ENCODE results near the gene PNLDC1. TPM values are rescaled to one million over a fixed set of nuclear protein-coding genes. Genes with fewer than 3 reads are reported as not detected.

The PNLDC1 gene
- total and polyA plus RNA-seq, 2 experiments from 2014 or later = 0.11 TPM; not detected in 1

DNA sequence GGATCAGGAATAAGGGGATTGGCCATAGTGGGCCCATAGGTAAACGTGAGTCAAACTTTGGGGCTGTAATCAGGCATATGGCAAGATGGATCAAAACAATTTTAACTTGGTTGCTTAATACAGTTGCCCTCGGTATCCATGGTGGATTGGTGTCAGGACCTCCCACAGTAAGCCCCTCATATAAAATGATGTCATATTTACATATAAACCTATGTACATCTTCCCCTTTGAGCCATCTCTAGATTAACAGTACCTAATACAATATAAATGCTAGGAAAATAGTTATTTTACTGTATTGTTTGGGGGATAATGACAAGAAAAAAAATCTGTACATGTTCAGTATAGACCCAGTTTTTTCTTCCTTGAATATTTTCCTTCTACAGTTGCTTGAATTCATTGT lies 45.7 kb upstream of the PNLDC1 start:
- Histone ChIP-seq H4K20me1 (ENCODE audit: insufficient read depth, poor library complexity, severe bottlenecking) (no peaks in the 10 kb centered on the region), H3K27ac (no peak overlapping the region), H3K4me1 (ENCODE audit: insufficient read depth) (no peaks in the 10 kb centered on the region), H3K4me3 (no peak overlapping the region), H3K36me3 (replicated peaks; ENCODE audit: insufficient read depth, low read depth) (peaks cover 5% of the 10 kb centered on the region), H3K79me2 (peaks cover 46% of the 10 kb centered on the region), H3K27me3 (no peaks in the 10 kb centered on the region), H3K9me2 (replicated peaks; ENCODE audit: insufficient read depth) (no peaks in the 10 kb centered on the region), H3K4me2 (no peak overlapping the region), H2AFZ (no peak overlapping the region), H3K9me3 (ENCODE audit: low read depth) (no peaks in the 10 kb centered on the region)
- WGBS (ENCODE audit: low lambda C conversion rate, missing lambda C conversion rate) = 91% methylated on average over 2 of the region's 2 CpGs
- no peak for DNase-seq (ENCODE audit: low spot score)
- TF ChIP-seq EZH2 (IDR thresholded peaks at IDR 0.05; ENCODE audit: borderline replicate concordance) = no peak
- no peak for TF ChIP-seq EZH2phosphoT487 (IDR thresholded peaks at IDR 0.05; ENCODE audit: low read depth, severe bottlenecking, unreplicated experiment)
- TF ChIP-seq, protein P1, sequence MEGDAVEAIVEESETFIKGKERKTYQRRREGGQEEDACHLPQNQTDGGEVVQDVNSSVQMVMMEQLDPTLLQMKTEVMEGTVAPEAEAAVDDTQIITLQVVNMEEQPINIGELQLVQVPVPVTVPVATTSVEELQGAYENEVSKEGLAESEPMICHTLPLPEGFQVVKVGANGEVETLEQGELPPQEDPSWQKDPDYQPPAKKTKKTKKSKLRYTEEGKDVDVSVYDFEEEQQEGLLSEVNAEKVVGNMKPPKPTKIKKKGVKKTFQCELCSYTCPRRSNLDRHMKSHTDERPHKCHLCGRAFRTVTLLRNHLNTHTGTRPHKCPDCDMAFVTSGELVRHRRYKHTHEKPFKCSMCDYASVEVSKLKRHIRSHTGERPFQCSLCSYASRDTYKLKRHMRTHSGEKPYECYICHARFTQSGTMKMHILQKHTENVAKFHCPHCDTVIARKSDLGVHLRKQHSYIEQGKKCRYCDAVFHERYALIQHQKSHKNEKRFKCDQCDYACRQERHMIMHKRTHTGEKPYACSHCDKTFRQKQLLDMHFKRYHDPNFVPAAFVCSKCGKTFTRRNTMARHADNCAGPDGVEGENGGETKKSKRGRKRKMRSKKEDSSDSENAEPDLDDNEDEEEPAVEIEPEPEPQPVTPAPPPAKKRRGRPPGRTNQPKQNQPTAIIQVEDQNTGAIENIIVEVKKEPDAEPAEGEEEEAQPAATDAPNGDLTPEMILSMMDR (IDR thresholded peaks at IDR 0.05; ENCODE audit: poor library complexity) = no peak

DNA sequence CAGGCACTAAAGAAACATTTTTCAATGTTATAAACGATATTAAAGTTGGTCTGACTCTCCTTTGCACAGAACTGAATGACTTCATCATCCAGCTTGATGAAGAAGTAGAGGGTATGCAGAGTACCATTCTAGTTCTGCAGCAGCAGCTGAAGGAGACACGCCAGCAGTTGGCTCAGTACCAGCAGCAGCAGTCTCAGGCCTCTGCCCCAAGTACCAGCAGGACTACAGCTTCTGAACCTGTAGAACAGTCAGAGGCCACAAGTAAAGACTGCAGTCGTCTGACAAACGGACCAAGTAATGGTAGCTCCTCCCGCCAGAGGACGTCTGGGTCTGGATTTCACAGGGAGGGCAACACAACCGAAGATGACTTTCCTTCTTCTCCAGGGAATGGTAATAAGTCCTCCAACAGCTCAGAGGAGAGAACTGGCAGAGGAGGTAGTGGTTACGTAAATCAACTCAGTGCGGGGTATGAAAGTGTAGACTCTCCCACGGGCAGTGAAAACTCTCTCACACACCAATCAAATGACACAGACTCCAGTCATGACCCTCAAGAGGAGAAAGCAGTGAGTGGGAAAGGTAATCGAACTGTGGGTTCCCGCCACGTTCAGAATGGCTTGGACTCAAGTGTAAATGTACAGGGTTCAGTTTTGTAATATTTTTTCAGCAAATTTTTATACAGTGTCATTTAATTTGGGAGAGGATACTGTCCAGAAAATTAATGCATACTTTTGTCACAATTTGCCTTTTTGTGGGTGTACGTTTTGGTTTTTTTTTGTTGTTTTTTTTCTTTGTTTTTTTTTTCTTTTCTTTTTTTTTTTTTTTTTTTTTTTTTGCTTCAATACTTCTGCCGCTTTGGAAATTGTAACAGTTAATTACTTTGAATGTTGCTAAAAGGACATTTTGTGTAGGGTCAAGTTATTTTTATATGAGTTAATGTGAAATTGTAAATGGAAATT lies 44.8 kb upstream of the PNLDC1 start:
- 92% methylated on average over 15 of the region's 15 CpGs for WGBS (ENCODE audit: low lambda C conversion rate, missing lambda C conversion rate)
- no peaks in the 10 kb centered on the region for H3K9me2 ChIP-seq (replicated peaks; ENCODE audit: insufficient read depth)
- H3K79me2 ChIP-seq = peaks cover 45% of the 10 kb centered on the region
- no peak for DNase-seq (ENCODE audit: low spot score)
- H3K9me3 ChIP-seq (ENCODE audit: low read depth) = no peaks in the 10 kb centered on the region
- peaks cover 2% of the 10 kb centered on the region for H3K4me1 ChIP-seq (ENCODE audit: insufficient read depth)
- H3K4me3 ChIP-seq = no peak overlapping the region
- TF ChIP-seq EZH2phosphoT487 (IDR thresholded peaks at IDR 0.05; ENCODE audit: low read depth, severe bottlenecking, unreplicated experiment) (no peak), EZH2 (IDR thresholded peaks at IDR 0.05; ENCODE audit: borderline replicate concordance) (no peak)
- TF ChIP-seq, protein P1 (IDR thresholded peaks at IDR 0.05; ENCODE audit: poor library complexity) = no peak
- H2AFZ ChIP-seq = no peak overlapping the region
- H3K27me3 ChIP-seq = no peaks in the 10 kb centered on the region
- no peak overlapping the region for H3K4me2 ChIP-seq
- H4K20me1 ChIP-seq (ENCODE audit: insufficient read depth, poor library complexity, severe bottlenecking) = no peaks in the 10 kb centered on the region
- H3K36me3 ChIP-seq (replicated peaks; ENCODE audit: insufficient read depth, low read depth) = peaks cover 5% of the 10 kb centered on the region
- no peak overlapping the region for H3K27ac ChIP-seq

- Histone ChIP-seq H2AFZ (no peak overlapping the region), H3K79me2 (peaks cover 36% of the 10 kb centered on the region), H3K9me3 (ENCODE audit: low read depth) (no peaks in the 10 kb centered on the region), H3K4me1 (ENCODE audit: insufficient read depth) (peaks cover 13% of the 10 kb centered on the region), H3K36me3 (replicated peaks; ENCODE audit: insufficient read depth, low read depth) (no peaks in the 10 kb centered on the region), H3K27ac (no peak overlapping the region), H3K9me2 (replicated peaks; ENCODE audit: insufficient read depth) (no peaks in the 10 kb centered on the region), H3K27me3 (no peaks in the 10 kb centered on the region), H3K4me2 (no peak overlapping the region), H3K4me3 (no peak overlapping the region), H4K20me1 (ENCODE audit: insufficient read depth, poor library complexity, severe bottlenecking) (no peaks in the 10 kb centered on the region)
- 95% methylated on average over 4 of the region's 4 CpGs for WGBS (ENCODE audit: low lambda C conversion rate, missing lambda C conversion rate)
- DNase-seq (ENCODE audit: low spot score) = no peak
- no peak for TF ChIP-seq EZH2 (IDR thresholded peaks at IDR 0.05; ENCODE audit: borderline replicate concordance)
- TF ChIP-seq EZH2phosphoT487 (IDR thresholded peaks at IDR 0.05; ENCODE audit: low read depth, severe bottlenecking, unreplicated experiment) = no peak
- TF ChIP-seq, protein P1 (IDR thresholded peaks at IDR 0.05; ENCODE audit: poor library complexity) = no peak
Measured at GRCh38 chr6:159756508-159756907, 43.6 kb upstream of the PNLDC1 start.

All from hepatocyte (in vitro differentiated cells).